GM12878 (cell line): ENCODE data around the gene DNASE2B. TPM values are rescaled to one million over a fixed set of nuclear protein-coding genes. Genes with fewer than 3 reads are reported as not detected.

Source experiments
- ATAC-seq: fragments of 200-7000 bp; cut with Tn5 transposase; 3 replicates; pipeline ENCODE4 v1.9.1; 2020; ENCODE audit warnings: mild to moderate bottlenecking, moderate library complexity
- BruUV-seq: library from RNA; stranded (reverse); fragments of 400-500 nt; replicated peaks from 2 replicates; lab custom pipeline; 2021; lab: Mats Ljungman, UMichigan
- CTCF ChIA-PET: fragments of 300-600 bp; sonication (Branson Sonifier 250); formaldehyde crosslinking; extraction: SDS; loops from one replicate; lab custom pipeline; 2021; ENCODE audit warnings: inconsistent platforms; lab: Yijun Ruan, JAX
- POLR2A ChIA-PET: fragments of 350-600 bp; formaldehyde crosslinking; extraction: SDS; loops from one replicate; lab custom pipeline; 2021; ENCODE audit warnings: inconsistent platforms; lab: Charles Lee
- RAD21 ChIA-PET: fragments of 300-600 bp; sonication (Branson Sonifier 250); formaldehyde crosslinking; loops from one replicate; lab custom pipeline; 2023; ENCODE audit warnings: antibody characterized with exemption; ENCODE audit not compliant: unreplicated experiment; lab: Charles Lee
- SMC1A ChIA-PET: fragments of 300-600 bp; sonication (Branson Sonifier 250); formaldehyde crosslinking; loops from one replicate; lab custom pipeline; 2023; ENCODE audit not compliant: unreplicated experiment, uncharacterized antibody; lab: Charles Lee
- DNase-seq: peaks from one replicate; pipeline ENCODE4 v3.0.0-alpha.2; 2011; ENCODE audit warnings: low read depth, low spot score
- FAIRE-seq: peaks from 3 replicates; lab custom pipeline; 2011; peaks lifted over from hg19 to GRCh38; lab: Jason Lieb, UNC
- H2AFZ ChIP-seq: 2 replicates; pipeline ENCODE4 v1.6.0; 2011; ENCODE audit warnings: low read depth, low read length, control low read depth; ENCODE audit not compliant: control insufficient read depth
- H3K27ac ChIP-seq: 2 replicates; pipeline ENCODE4 v1.5.1; 2011; ENCODE audit warnings: control low read depth; ENCODE audit not compliant: control insufficient read depth, insufficient read depth
- H3K27me3 ChIP-seq, 2 experiments: replicated peaks in 1 of 2; 2 replicates each; pipeline versions ENCODE4 v1.6.0 to v1.6.1; 2011; ENCODE audit warnings: low read length in 1 of 2; ENCODE audit not compliant: control insufficient read depth in 2 of 2, insufficient read depth in 2 of 2
- H3K36me3 ChIP-seq, 2 experiments: 2 replicates each; pipeline ENCODE4 v1.5.1; 2011; ENCODE audit warnings: low read length in 1 of 2; ENCODE audit not compliant: control insufficient read depth in 2 of 2, insufficient read depth in 2 of 2
- H3K4me1 ChIP-seq: 2 replicates; pipeline ENCODE4 v1.6.1; 2011; ENCODE audit warnings: mild to moderate bottlenecking, low read length, moderate library complexity, mixed read lengths; ENCODE audit not compliant: control insufficient read depth, insufficient read depth
- H3K4me2 ChIP-seq: 2 replicates; pipeline ENCODE4 v1.6.0; 2011; ENCODE audit warnings: control low read depth; ENCODE audit not compliant: control insufficient read depth, insufficient read depth
- H3K4me3 ChIP-seq: fragments of 200-600 bp; sonication (generic); 2 replicates; pipeline ENCODE4 v1.5.1; 2016
- H3K79me2 ChIP-seq: 2 replicates; pipeline ENCODE4 v1.6.0; 2011; ENCODE audit warnings: low read length; ENCODE audit not compliant: control insufficient read depth, insufficient read depth
- H3K9ac ChIP-seq: 2 replicates; pipeline ENCODE4 v1.8.0; 2011; ENCODE audit warnings: low read length, control low read depth, mixed read lengths; ENCODE audit not compliant: control insufficient read depth, insufficient read depth
- H3K9me3 ChIP-seq: replicated peaks from 3 replicates; pipeline ENCODE4 v1.5.1; 2011; ENCODE audit warnings: mild to moderate bottlenecking, low read length; ENCODE audit not compliant: control insufficient read depth, insufficient read depth
- H4K20me1 ChIP-seq: 2 replicates; pipeline ENCODE4 v1.6.0; 2011; ENCODE audit not compliant: control insufficient read depth, insufficient read depth
- CHD1 ChIP-seq: IDR thresholded peaks from 2 replicates; pipeline ENCODE4 v1.6.1; 2012; ENCODE audit warnings: low read depth, low read length, improper control_type of control experiment
- DPF2 ChIP-seq: fragments of 450-650 bp; IDR thresholded peaks from 2 replicates; pipeline ENCODE4 v1.6.1; 2017; ENCODE audit warnings: mild to moderate bottlenecking
- FOS ChIP-seq: IDR thresholded peaks from 3 replicates; pipeline ENCODE4 v1.6.1; 2011; ENCODE audit warnings: borderline replicate concordance; ENCODE audit not compliant: insufficient read length; ENCODE audit errors: extremely low read depth
- FOXM1 ChIP-seq: IDR thresholded peaks from 2 replicates; pipeline ENCODE4 v1.6.1; 2012; ENCODE audit warnings: low read depth, mild to moderate bottlenecking, inconsistent platforms, low read length, moderate library complexity
- PAX5 ChIP-seq: IDR thresholded peaks from 2 replicates; pipeline ENCODE4 v1.6.1; 2011; ENCODE audit warnings: low read depth, low read length, borderline replicate concordance
- WGBS: methylation state at CpG from one replicate; pipeline ENCODE4 v1.1.6; 2016; ENCODE audit warnings: low lambda C conversion rate; ENCODE audit not compliant: insufficient replicate concordance, insufficient coverage; ENCODE audit errors: missing lambda C conversion rate; 5-methylcytosine and 5-hydroxymethylcytosine counted together
- in situ Hi-C: fragments of 300-500 bp; cut with MboI; formaldehyde crosslinking; loops from 9 replicates; pipeline ENCODE4 v1.14.3; 2018; ENCODE audit warnings: mixed read lengths
- intact Hi-C: fragments of 100-400 bp; cut with micrococcal nuclease; formaldehyde crosslinking; loops from one replicate; pipeline ENCODE4 v1.14.2; 2022; ENCODE audit not compliant: unreplicated experiment
- polyA plus RNA-seq, 11 experiments: library from polyadenylated mRNA; depleted of rRNA in 4 of 11; unstranded in 6 of 11; stranded (reverse) in 5 of 11; fragments of >200 nt; fragmentation: Nextera tagmentation in 4 of 11; fragmentation: Illumina TruSeq in 1 of 11; extraction: Ambion mirVana in 4 of 11; extraction: Trizol in 1 of 11; gene quantifications; 1 replicate in 1 of 11; 2 replicates in 10 of 11; pipeline versions ENCODE4 v1.2.1 to v1.2.3, GENCODE V29; 2011 to 2016; ENCODE audit warnings: inconsistent platforms in 2 of 11, missing spikeins in 2 of 11, low read depth in 1 of 11
- total RNA-seq, 4 experiments: library from RNA; depleted of rRNA in 3 of 4; stranded (reverse); fragments of >200 nt in 3 of 4; fragmentation: Illumina TruSeq in 1 of 4; extraction: Trizol in 1 of 4; gene quantifications; 2 replicates each; pipeline versions ENCODE4 v1.2.1 to v1.2.3, GENCODE V29; 2013 to 2021
- TF ChIP-seq, protein P1 (sequence below): fragments of 150-350 bp; IDR thresholded peaks from 2 replicates; pipeline ENCODE4 v1.6.1; 2014; ENCODE audit warnings: mild to moderate bottlenecking, low read depth, low read length
- TF ChIP-seq, protein P2 (sequence below): IDR thresholded peaks from 2 replicates; pipeline ENCODE4 v1.6.1; 2011; ENCODE audit warnings: borderline replicate concordance, low read depth, mild to moderate bottlenecking, moderate library complexity, mixed read lengths, low read length; ENCODE audit not compliant: insufficient read depth; ENCODE audit errors: extremely low read length
- TF ChIP-seq, protein P3 (sequence below): IDR thresholded peaks from 2 replicates; pipeline ENCODE4 v1.6.1; 2012; ENCODE audit warnings: low read depth, low read length, improper control_type of control experiment

DNASE2B gene
- total and polyA plus RNA-seq, 10 of the 15 experiments (the other 5 are each of a cell fraction or from before 2014, with no cell fraction given), result not detected

DNA sequence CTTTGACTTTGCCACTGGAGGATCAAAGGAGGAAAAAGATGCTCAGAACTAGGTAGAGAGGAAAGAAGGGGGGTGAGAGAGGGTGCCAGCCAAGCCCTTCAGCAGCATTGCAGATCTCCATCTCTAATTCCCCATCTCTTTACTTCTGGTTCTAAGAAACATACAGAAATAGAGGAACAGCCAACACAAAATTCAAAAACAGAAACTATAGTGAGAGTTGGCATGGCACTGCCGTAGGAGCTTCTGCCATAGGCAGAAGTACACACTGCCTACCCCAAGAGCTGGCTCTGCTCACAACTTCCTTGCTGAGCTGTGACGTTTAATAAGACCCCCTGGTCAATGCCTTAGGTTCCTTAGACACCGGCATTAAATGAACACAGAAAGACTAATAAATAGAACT lies 54.2 kb downstream of the DNASE2B start:
- no peak overlapping the region for H3K4me3 ChIP-seq
- POLR2A ChIA-PET, result no interaction called here
- CTCF ChIA-PET, result interaction anchor here (0.6 to 1.1 kb wide), 3 partner anchors 9 to 301 kb away, joined by 3 to 4 read pairs (median 3); no protein-coding TSS in a partner anchor
- no peaks in the 10 kb centered on the region for H3K9me3 ChIP-seq
- no peak overlapping the region for H3K27ac ChIP-seq
- RAD21 ChIA-PET, result no interaction called here
- H3K4me1 ChIP-seq, result no peaks in the 10 kb centered on the region
- H3K36me3 ChIP-seq, result no peaks in the 10 kb centered on the region
- in situ Hi-C loops (no loop called here), intact Hi-C loops (no loop called here)
- H4K20me1 ChIP-seq, result no peaks in the 10 kb centered on the region
- WGBS, result 47% methylated on average over 3 of the region's 3 CpGs
- no peaks in the 10 kb centered on the region for H3K27me3 ChIP-seq
- no peak overlapping the region for H3K4me2 ChIP-seq
- TF ChIP-seq, protein P1, sequence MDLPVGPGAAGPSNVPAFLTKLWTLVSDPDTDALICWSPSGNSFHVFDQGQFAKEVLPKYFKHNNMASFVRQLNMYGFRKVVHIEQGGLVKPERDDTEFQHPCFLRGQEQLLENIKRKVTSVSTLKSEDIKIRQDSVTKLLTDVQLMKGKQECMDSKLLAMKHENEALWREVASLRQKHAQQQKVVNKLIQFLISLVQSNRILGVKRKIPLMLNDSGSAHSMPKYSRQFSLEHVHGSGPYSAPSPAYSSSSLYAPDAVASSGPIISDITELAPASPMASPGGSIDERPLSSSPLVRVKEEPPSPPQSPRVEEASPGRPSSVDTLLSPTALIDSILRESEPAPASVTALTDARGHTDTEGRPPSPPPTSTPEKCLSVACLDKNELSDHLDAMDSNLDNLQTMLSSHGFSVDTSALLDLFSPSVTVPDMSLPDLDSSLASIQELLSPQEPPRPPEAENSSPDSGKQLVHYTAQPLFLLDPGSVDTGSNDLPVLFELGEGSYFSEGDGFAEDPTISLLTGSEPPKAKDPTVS, result no peak
- SMC1A ChIA-PET, result interaction anchor here (1.3 kb wide), 1 partner anchor 10 kb away, joined by 4 read pairs; no protein-coding TSS in a partner anchor
- BruUV-seq, result no TSS peak
- H3K79me2 ChIP-seq, result no peaks in the 10 kb centered on the region
- H2AFZ ChIP-seq, result no peak overlapping the region
- DNase-seq, result no peak
- FAIRE-seq, result no peak
- no peak for ATAC-seq
- no peak overlapping the region for H3K9ac ChIP-seq

DNA sequence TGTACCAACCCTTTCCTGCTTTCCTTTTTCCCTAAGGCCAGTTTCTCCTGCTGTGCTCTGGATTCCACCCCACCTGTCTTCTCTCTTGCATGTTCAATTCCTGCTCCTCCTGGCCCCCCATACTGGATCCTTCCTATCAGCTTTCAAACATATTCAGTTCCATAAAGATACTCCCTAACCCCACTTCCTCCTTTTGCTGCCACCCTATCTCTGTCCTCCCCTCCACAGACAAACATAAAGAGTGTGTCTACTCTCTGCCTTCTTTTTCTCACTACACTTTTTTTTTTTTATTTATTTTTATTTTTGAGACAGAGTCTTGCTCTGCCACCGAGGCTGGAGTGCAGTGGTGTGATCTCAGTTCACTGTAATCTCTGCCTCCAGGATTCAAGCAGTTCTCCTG lies 63.8 kb downstream of the DNASE2B start:
- no peak overlapping the region for H2AFZ ChIP-seq
- no peaks in the 10 kb centered on the region for H3K4me1 ChIP-seq
- H3K9me3 ChIP-seq, result no peaks in the 10 kb centered on the region
- no peak overlapping the region for H3K27ac ChIP-seq
- FAIRE-seq (no peak), ATAC-seq (no peak), DNase-seq (no peak)
- H3K4me2 ChIP-seq, result no peak overlapping the region
- H3K27me3 ChIP-seq, result no peaks in the 10 kb centered on the region
- TF ChIP-seq CHD1, result no peak
- TF ChIP-seq, protein P2, sequence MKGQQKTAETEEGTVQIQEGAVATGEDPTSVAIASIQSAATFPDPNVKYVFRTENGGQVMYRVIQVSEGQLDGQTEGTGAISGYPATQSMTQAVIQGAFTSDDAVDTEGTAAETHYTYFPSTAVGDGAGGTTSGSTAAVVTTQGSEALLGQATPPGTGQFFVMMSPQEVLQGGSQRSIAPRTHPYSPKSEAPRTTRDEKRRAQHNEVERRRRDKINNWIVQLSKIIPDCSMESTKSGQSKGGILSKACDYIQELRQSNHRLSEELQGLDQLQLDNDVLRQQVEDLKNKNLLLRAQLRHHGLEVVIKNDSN, result no peak
- no peak for TF ChIP-seq PAX5
- TF ChIP-seq, protein P3, sequence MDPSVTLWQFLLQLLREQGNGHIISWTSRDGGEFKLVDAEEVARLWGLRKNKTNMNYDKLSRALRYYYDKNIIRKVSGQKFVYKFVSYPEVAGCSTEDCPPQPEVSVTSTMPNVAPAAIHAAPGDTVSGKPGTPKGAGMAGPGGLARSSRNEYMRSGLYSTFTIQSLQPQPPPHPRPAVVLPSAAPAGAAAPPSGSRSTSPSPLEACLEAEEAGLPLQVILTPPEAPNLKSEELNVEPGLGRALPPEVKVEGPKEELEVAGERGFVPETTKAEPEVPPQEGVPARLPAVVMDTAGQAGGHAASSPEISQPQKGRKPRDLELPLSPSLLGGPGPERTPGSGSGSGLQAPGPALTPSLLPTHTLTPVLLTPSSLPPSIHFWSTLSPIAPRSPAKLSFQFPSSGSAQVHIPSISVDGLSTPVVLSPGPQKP, result no peak
- TF ChIP-seq FOS, result no peak
- TF ChIP-seq FOXM1, result no peak
- no peak for TF ChIP-seq DPF2
- no TSS peak for BruUV-seq
- in situ Hi-C loops (no loop called here), intact Hi-C loops (no loop called here)
- H4K20me1 ChIP-seq, result no peaks in the 10 kb centered on the region
- H3K79me2 ChIP-seq, result no peaks in the 10 kb centered on the region
- no peaks in the 10 kb centered on the region for H3K36me3 ChIP-seq
- POLR2A ChIA-PET, result interaction anchor here (1.5 kb wide), 1 partner anchor 112 kb away, joined by 3 read pairs; the partner anchor contains the start of gene CTBS
- CTCF ChIA-PET, result interaction anchor here (0.6 kb wide), 1 partner anchor 10 kb away, joined by 3 read pairs; no protein-coding TSS in a partner anchor
- H3K9ac ChIP-seq, result no peak overlapping the region
- SMC1A ChIA-PET, result interaction anchor here (1.2 kb wide), 1 partner anchor 17 kb away, joined by 3 read pairs; the partner anchor contains the start of gene RPF1
- H3K4me3 ChIP-seq, result no peak overlapping the region
- RAD21 ChIA-PET, result no interaction called here
- WGBS, result 0% methylated on average over 1 of the region's 1 CpG
